Ishikawa (cell line): Measurements from ENCODE around the gene HRAS.

ENCODE experiments used
- CEBPB ChIP-seq: IDR thresholded peaks from 2 replicates; pipeline ENCODE4 v1.6.1; 2012
- EP300 ChIP-seq: IDR thresholded peaks from 2 replicates; pipeline ENCODE4 v1.6.1; 2012; ENCODE audit warnings: borderline replicate concordance
- MAX ChIP-seq: IDR thresholded peaks from 2 replicates; pipeline ENCODE4 v1.6.1; 2012
- REST ChIP-seq: IDR thresholded peaks from 2 replicates; pipeline ENCODE4 v1.6.1; 2012; ENCODE audit warnings: low read depth, mild to moderate bottlenecking
- TEAD4 ChIP-seq: IDR thresholded peaks from 2 replicates; pipeline ENCODE4 v1.6.1; 2012

GRCh38 chr11:581752-582151 is 46.4 kb upstream of the HRAS start:
- TF ChIP-seq REST (no peak), CEBPB (no peak), EP300 (no peak), MAX (no peak), TEAD4 (no peak)
